T-cell (primary cell): ENCODE measurements around the gene NUP42. TPM values are rescaled to one million over a fixed set of nuclear protein-coding genes. Genes with fewer than 3 reads are reported as not detected.

Experiments used
- ATAC-seq, 4 experiments: fragments of 200-7000 bp in 3 of 4; fragments of 150-1000 bp in 1 of 4; cut with Tn5 transposase; replicated peaks in 1 of 4; 1 replicate in 3 of 4; 2 replicates in 1 of 4; pipeline ENCODE4 v1.10.0; 2021; ENCODE audit warnings: moderate library complexity in 3 of 4, mild to moderate bottlenecking in 2 of 4, moderate number of reproducible peaks in 1 of 4
- CTCF ChIA-PET, 2 donors: fragments of 300-600 bp; sonication (Branson Sonifier 250); formaldehyde crosslinking; loops; one replicate each; lab custom pipeline; 2022; ENCODE audit warnings: antibody characterized with exemption in 2 of 2; lab: Charles Lee
- POLR2A ChIA-PET, 2 donors: fragments of 300-600 bp; sonication (Branson Sonifier 250); formaldehyde crosslinking; loops; one replicate each; lab custom pipeline; 2022; ENCODE audit warnings: antibody characterized with exemption in 2 of 2; lab: Charles Lee
- DNase-seq, 35 experiments: peaks; one replicate each; pipeline versions ENCODE4 v3.0.0 to v3.0.0-alpha.2; 2013 to 2023
- H3K27ac ChIP-seq: one replicate; pipeline ENCODE4 v1.5.1; 2013; ENCODE audit warnings: low read length
- H3K27me3 ChIP-seq, 2 experiments: replicated peaks in 1 of 2; 1 replicate in 1 of 2; 2 replicates in 1 of 2; pipeline versions ENCODE4 v1.6.1 to v1.7.0; 2013; ENCODE audit warnings: low read length in 1 of 2, mixed read lengths in 1 of 2; ENCODE audit not compliant: control insufficient read depth in 2 of 2, insufficient read depth in 2 of 2; ENCODE audit errors: extremely low read depth in 1 of 2
- H3K36me3 ChIP-seq, 2 donors: 1 replicate in 1 of 2; 2 replicates in 1 of 2; pipeline versions ENCODE4 v1.6.1 to v1.7.0; 2013; ENCODE audit warnings: low read length in 1 of 2; ENCODE audit not compliant: control insufficient read depth in 2 of 2, insufficient read depth in 1 of 2; ENCODE audit errors: extremely low read depth in 1 of 2
- H3K4me1 ChIP-seq, 2 experiments: 1 replicate in 1 of 2; 2 replicates in 1 of 2; pipeline versions ENCODE4 v1.6.1 to v1.7.0; 2013; ENCODE audit warnings: low read length in 2 of 2, mixed read lengths in 1 of 2; ENCODE audit not compliant: insufficient read depth in 2 of 2, control insufficient read depth in 1 of 2; ENCODE audit errors: extremely low read depth in 1 of 2
- H3K4me3 ChIP-seq, 2 donors: 1 replicate in 1 of 2; 2 replicates in 1 of 2; pipeline versions ENCODE4 v1.5.1 to v1.7.0; 2013; ENCODE audit warnings: mild to moderate bottlenecking in 2 of 2, low read length in 1 of 2, moderate library complexity in 1 of 2; ENCODE audit not compliant: control insufficient read depth in 1 of 2; ENCODE audit errors: extremely low read depth in 1 of 2
- H3K9me3 ChIP-seq: 2 replicates; pipeline ENCODE4 v1.7.0; 2013
- H3K27ac Mint-ChIP-seq, 2 donors: one replicate each; pipeline ENCODE4 v1.8.0; 2020 to 2021; ENCODE audit warnings: mild to moderate bottlenecking in 2 of 2, mixed read lengths in 2 of 2
- H3K27me3 Mint-ChIP-seq, 2 donors: one replicate each; pipeline ENCODE4 v1.8.0; 2021 to 2022; ENCODE audit warnings: mixed read lengths in 2 of 2
- H3K36me3 Mint-ChIP-seq: one replicate; pipeline ENCODE4 v1.8.0; 2021; ENCODE audit warnings: mixed read lengths
- H3K4me1 Mint-ChIP-seq, 3 donors: one replicate each; pipeline ENCODE4 v1.8.0; 2020 to 2022; ENCODE audit warnings: mixed read lengths in 3 of 3, mild to moderate bottlenecking in 1 of 3
- H3K4me3 Mint-ChIP-seq, 3 donors: one replicate each; pipeline ENCODE4 v1.8.0; 2020 to 2022; ENCODE audit warnings: mild to moderate bottlenecking in 3 of 3, mixed read lengths in 3 of 3, moderate library complexity in 3 of 3
- H3K9me3 Mint-ChIP-seq, 3 donors: one replicate each; pipeline ENCODE4 v1.8.0; 2020 to 2022; ENCODE audit warnings: mixed read lengths in 3 of 3
- WGBS: methylation state at CpG from one replicate; pipeline ENCODE4 v1.1.5; 2013; ENCODE audit warnings: missing lambda C conversion rate; ENCODE audit not compliant: insufficient coverage; 5-methylcytosine and 5-hydroxymethylcytosine counted together
- total RNA-seq, 35 experiments: library from RNA in 6 of 35; stranded (reverse) in 6 of 35; fragments of 120-200 nt in 1 of 35; gene quantifications; one replicate each; pipeline versions ENCODE4 v1.2.1 to v1.2.4 and lab custom pipeline; 2013 to 2026

NUP42 gene, protein sequence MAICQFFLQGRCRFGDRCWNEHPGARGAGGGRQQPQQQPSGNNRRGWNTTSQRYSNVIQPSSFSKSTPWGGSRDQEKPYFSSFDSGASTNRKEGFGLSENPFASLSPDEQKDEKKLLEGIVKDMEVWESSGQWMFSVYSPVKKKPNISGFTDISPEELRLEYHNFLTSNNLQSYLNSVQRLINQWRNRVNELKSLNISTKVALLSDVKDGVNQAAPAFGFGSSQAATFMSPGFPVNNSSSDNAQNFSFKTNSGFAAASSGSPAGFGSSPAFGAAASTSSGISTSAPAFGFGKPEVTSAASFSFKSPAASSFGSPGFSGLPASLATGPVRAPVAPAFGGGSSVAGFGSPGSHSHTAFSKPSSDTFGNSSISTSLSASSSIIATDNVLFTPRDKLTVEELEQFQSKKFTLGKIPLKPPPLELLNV
- total RNA-seq (10 to 100 TPM; 17.5 to 38.9 (median 31.9) TPM), total RNA-seq (lab: John Stamatoyannopoulos, UW) (14.8 to 42.9 (median 24.3) reads per million in 29 experiments)
- 44.4 TPM for total RNA-seq (2013)

DNA sequence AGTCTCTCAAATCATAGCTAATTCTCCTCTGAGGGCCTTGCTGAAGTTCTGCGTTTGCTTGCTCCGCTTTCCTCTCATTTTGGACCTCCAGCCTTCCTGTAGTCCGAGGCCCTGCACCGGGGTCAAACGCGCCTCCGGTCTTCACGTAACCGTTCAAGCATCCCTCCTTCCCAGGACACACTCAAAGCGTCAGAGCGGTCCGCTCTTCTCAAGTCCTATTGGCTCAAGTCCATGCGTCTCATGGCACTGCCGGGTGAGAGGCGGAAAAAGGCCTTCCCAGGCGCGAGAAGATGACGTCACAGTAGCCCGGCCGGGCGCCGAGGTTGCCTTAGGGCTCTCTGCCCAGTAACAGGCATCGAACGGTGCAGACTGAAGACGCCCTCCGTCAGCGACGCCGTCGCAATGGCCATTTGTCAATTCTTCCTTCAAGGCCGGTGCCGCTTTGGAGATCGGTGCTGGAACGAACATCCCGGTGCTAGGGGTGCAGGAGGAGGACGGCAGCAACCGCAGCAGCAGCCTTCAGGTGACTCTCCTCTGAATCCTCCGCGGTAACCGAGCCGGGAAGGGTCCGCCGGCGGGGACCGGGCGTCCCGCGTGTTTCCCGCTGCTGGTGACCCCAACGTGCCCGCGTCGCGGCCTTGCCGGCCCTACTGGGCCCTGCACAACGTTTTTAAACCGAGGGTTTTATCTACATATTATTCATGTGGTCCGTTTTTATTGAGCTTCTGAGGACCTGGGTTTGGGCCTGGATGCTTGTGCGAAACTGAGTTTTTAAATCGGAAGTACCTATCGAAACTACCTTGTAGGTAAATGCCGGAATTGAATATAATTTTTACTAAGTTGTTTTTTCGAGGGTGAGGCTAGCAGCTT lies at the start of gene NUP42:
Gene NUP42, plus strand, starts transcription at position 365 of the 870 bp plus-strand sequence. Its CDS starts 38 bp downstream, at position 403.
- H3K36me3 Mint-ChIP-seq, result peaks cover 2% of the 10 kb centered on the region
- POLR2A ChIA-PET, result interaction anchor here (0.5 to 1.0 kb wide), 6 partner anchors 76 to 1829 kb away, joined by 3 to 5 read pairs (median 4); partner anchors contain the start of gene KLHL7 (in 2 of the 2)
- H3K4me3 Mint-ChIP-seq, result peak within 1 kb of the TSS; percentile 93 to 98 (median 95)
- peaks cover 37 to 50% (median 40%) of the 10 kb centered on the region in 3 donors for H3K4me1 Mint-ChIP-seq
- WGBS, result under 1% methylated on average over 57 of the region's 63 CpGs
- no peaks in the 10 kb centered on the region for H3K36me3 ChIP-seq
- no peaks in the 10 kb centered on the region for H3K9me3 Mint-ChIP-seq
- no peaks in the 10 kb centered on the region for H3K27me3 ChIP-seq
- CTCF ChIA-PET, result interaction anchor here (0.6 to 3.3 kb wide), 11 partner anchors 9 to 1673 kb away, joined by 3 to 21 read pairs (median 5); no protein-coding TSS in a partner anchor
- no peaks in the 10 kb centered on the region for H3K27me3 Mint-ChIP-seq
- peaks cover 14 to 20% of the 10 kb centered on the region in 2 experiments for H3K4me1 ChIP-seq
- peak within 1 kb of the TSS; percentile 72 to 74 for H3K4me3 ChIP-seq
- peak within 1 kb of the TSS; percentile 97 for H3K27ac Mint-ChIP-seq
- ATAC-seq (peak; percentile 94 to 97 (median 96)), DNase-seq (peak; percentile 87 to 97 (median 92))
- no peaks in the 10 kb centered on the region for H3K9me3 ChIP-seq
- peak within 1 kb of the TSS; percentile 83 for H3K27ac ChIP-seq

DNA sequence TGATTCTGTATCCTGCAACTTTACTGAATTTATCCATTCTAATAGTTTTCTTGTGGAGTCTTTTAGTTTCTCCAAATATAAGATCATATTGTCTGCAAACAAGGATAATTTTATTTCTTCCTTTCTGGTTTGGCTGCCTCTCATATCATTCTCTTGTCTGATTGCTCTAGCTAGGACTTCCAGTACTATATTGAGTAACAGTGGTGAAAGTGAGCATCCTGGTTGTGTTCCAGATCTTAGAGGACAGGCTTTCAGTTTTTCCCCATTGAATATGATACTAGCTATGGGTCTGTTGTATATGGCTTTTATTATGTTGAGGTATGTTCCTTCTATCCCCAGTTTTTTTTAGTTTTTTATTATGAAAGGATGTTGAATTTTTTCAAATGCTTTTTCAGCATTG lies 48.1 kb upstream of the NUP42 start:
- H3K4me1 Mint-ChIP-seq, result no peaks in the 10 kb centered on the region
- no peaks in the 10 kb centered on the region for H3K27me3 ChIP-seq
- H3K36me3 Mint-ChIP-seq, result peaks cover 39% of the 10 kb centered on the region
- no peak overlapping the region for H3K27ac Mint-ChIP-seq
- peaks cover 0 to 2% of the 10 kb centered on the region in 2 donors for H3K36me3 ChIP-seq
- H3K27ac ChIP-seq, result no peak overlapping the region
- no peaks in the 10 kb centered on the region for H3K4me1 ChIP-seq
- no peaks in the 10 kb centered on the region for H3K9me3 ChIP-seq
- no peak overlapping the region for H3K4me3 Mint-ChIP-seq
- ChIA-PET CTCF (interaction anchor here in 1 of 2 donors (0.6 kb wide), 1 partner anchor 19 kb away, joined by 3 read pairs; no protein-coding TSS in a partner anchor), POLR2A (interaction anchor here in 1 of 2 donors (0.5 kb wide), 1 partner anchor 590 kb away, joined by 5 read pairs; no protein-coding TSS in a partner anchor)
- ATAC-seq (no peak), DNase-seq (no peak)
- H3K27me3 Mint-ChIP-seq, result no peaks in the 10 kb centered on the region
- H3K4me3 ChIP-seq, result no peak overlapping the region
- H3K9me3 Mint-ChIP-seq, result peaks cover 4 to 6% (median 5%) of the 10 kb centered on the region in 3 donors

GRCh38 chr7:23135755-23136154 lies 46.1 kb upstream of the NUP42 start:
- Histone ChIP-seq H3K4me1 (no peaks in the 10 kb centered on the region), H3K36me3 (peaks cover 0 to 2% of the 10 kb centered on the region in 2 donors), H3K4me3 (no peak overlapping the region), H3K9me3 (no peaks in the 10 kb centered on the region), H3K27ac (no peak overlapping the region), H3K27me3 (no peaks in the 10 kb centered on the region)
- H3K27ac Mint-ChIP-seq, result no peak overlapping the region
- no peak overlapping the region for H3K4me3 Mint-ChIP-seq
- ChIA-PET CTCF (no interaction called here), POLR2A (interaction anchor here in 1 of 2 donors (0.5 kb wide), 1 partner anchor 13 kb away, joined by 7 read pairs; no protein-coding TSS in a partner anchor)
- ATAC-seq (no peak), DNase-seq (no peak)
- no peaks in the 10 kb centered on the region for H3K27me3 Mint-ChIP-seq
- no CpG with 5 or more reads among the region's 1 CpG for WGBS
- no peaks in the 10 kb centered on the region for H3K4me1 Mint-ChIP-seq
- H3K9me3 Mint-ChIP-seq, result peaks cover 4 to 6% (median 5%) of the 10 kb centered on the region in 3 donors
- peaks cover 31% of the 10 kb centered on the region for H3K36me3 Mint-ChIP-seq

- peaks cover 32% of the 10 kb centered on the region for H3K36me3 Mint-ChIP-seq
- no peaks in the 10 kb centered on the region for H3K27me3 Mint-ChIP-seq
- ChIA-PET CTCF (interaction anchor here in 1 of 2 donors (0.6 kb wide), 1 partner anchor 1036 kb away, joined by 3 read pairs; no protein-coding TSS in a partner anchor), POLR2A (no interaction called here)
- H3K27ac ChIP-seq, result no peak overlapping the region
- ATAC-seq (no peak), DNase-seq (no peak)
- H3K27ac Mint-ChIP-seq, result no peak overlapping the region
- H3K4me1 Mint-ChIP-seq, result no peaks in the 10 kb centered on the region
- H3K36me3 ChIP-seq, result peaks cover 0 to 6% of the 10 kb centered on the region in 2 donors
- no peak overlapping the region for H3K4me3 Mint-ChIP-seq
- H3K4me1 ChIP-seq, result no peaks in the 10 kb centered on the region
- no peaks in the 10 kb centered on the region for H3K27me3 ChIP-seq
- H3K9me3 Mint-ChIP-seq, result peaks cover 4 to 6% (median 5%) of the 10 kb centered on the region in 3 donors
- WGBS, result 100% methylated on average over 1 of the region's 1 CpG
- H3K4me3 ChIP-seq, result no peak overlapping the region
- H3K9me3 ChIP-seq, result no peaks in the 10 kb centered on the region
Observed at GRCh38 chr7:23136216-23136615, 45.6 kb upstream of the NUP42 start.

- Histone ChIP-seq H3K4me1 (no peaks in the 10 kb centered on the region), H3K36me3 (peaks cover 5 to 17% of the 10 kb centered on the region in 2 donors), H3K27ac (no peak overlapping the region), H3K27me3 (no peaks in the 10 kb centered on the region), H3K9me3 (no peaks in the 10 kb centered on the region), H3K4me3 (no peak overlapping the region)
- CTCF ChIA-PET, result no interaction called here
- POLR2A ChIA-PET, result no interaction called here
- Mint-ChIP-seq H3K36me3 (peaks cover 46% of the 10 kb centered on the region), H3K27me3 (no peaks in the 10 kb centered on the region), H3K9me3 (no peaks in the 10 kb centered on the region), H3K4me1 (no peaks in the 10 kb centered on the region), H3K4me3 (no peak overlapping the region), H3K27ac (no peak overlapping the region)
- DNase-seq, result no peak
- WGBS, result 73% methylated on average over 5 of the region's 6 CpGs
- ATAC-seq, result no peak
Observed at GRCh38 chr7:23157679-23158078, 24.2 kb upstream of the NUP42 start.

GRCh38 chr7:23158546-23158945 lies 23.3 kb upstream of the NUP42 start:
- no peaks in the 10 kb centered on the region for H3K27me3 Mint-ChIP-seq
- ATAC-seq, result no peak

More at GRCh38 chr7:23158546-23158945, 23.3 kb upstream of the NUP42 start:
- CTCF ChIA-PET, result no interaction called here
- POLR2A ChIA-PET, result interaction anchor here in 1 of 2 donors (0.6 kb wide), 1 partner anchor 13 kb away, joined by 4 read pairs; no protein-coding TSS in a partner anchor
- Mint-ChIP-seq H3K27ac (no peak overlapping the region), H3K36me3 (peaks cover 44% of the 10 kb centered on the region), H3K4me1 (no peaks in the 10 kb centered on the region), H3K4me3 (no peak overlapping the region), H3K9me3 (no peaks in the 10 kb centered on the region)
- H3K27ac ChIP-seq, result no peak overlapping the region
- H3K4me3 ChIP-seq, result no peak overlapping the region
- no CpG with 5 or more reads among the region's 2 CpGs for WGBS
- no peak for DNase-seq
- no peaks in the 10 kb centered on the region for H3K4me1 ChIP-seq
- H3K9me3 ChIP-seq, result no peaks in the 10 kb centered on the region
- H3K27me3 ChIP-seq, result no peaks in the 10 kb centered on the region
- H3K36me3 ChIP-seq, result peaks cover 5 to 12% of the 10 kb centered on the region in 2 donors
